ENCODE data around the gene RMND1. TPM values are rescaled to one million over a fixed set of nuclear protein-coding genes. Genes with fewer than 3 reads are reported as not detected.

Gene RMND1
- total and polyA plus RNA-seq, 9 of the 15 experiments (the other 6 are each of a cell fraction or from before 2014, with no cell fraction given), result 26.9 to 47.8 (median 36.2) TPM

DNA sequence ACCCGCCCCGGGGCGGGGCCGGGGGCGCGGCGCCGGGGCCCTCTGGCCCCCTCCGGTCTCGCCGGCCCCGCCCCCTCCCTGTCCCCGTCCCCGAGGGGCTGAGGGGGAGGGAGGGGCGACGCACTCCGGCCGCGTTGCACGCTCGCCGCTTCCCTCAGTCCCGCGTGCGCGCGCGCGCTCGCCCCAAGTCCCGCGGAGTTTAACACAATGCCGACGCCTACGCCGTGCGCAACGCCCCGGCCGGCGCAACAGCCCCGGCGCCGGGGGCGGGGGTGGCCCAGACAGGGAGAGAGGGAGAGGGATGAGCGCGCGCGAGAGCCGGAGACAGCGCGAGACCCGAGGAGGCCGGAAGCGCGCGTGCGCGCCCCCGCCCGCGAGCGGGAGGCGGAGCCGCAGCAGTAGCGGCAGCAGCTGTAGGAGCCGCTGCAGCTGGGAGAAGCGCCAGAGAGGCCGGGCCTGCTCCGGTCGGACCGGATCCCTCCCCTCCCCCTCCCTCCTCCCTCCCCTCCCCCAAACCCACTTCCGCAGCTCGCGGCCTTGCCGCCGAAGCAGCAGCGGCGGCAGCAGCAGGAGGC, 61.6 kb downstream of the RMND1 start (continued):
- TF ChIP-seq, protein P1, sequence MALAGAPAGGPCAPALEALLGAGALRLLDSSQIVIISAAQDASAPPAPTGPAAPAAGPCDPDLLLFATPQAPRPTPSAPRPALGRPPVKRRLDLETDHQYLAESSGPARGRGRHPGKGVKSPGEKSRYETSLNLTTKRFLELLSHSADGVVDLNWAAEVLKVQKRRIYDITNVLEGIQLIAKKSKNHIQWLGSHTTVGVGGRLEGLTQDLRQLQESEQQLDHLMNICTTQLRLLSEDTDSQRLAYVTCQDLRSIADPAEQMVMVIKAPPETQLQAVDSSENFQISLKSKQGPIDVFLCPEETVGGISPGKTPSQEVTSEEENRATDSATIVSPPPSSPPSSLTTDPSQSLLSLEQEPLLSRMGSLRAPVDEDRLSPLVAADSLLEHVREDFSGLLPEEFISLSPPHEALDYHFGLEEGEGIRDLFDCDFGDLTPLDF (CRISPR knock-in tag; IDR thresholded peaks at IDR 0.05), result no peak
- TF ChIP-seq SMARCE1 (IDR thresholded peaks at IDR 0.05), result no peak
- no peak for TF ChIP-seq ZNF764 (CRISPR knock-in tag; IDR thresholded peaks at IDR 0.05; ENCODE audit: low read depth)
- TF ChIP-seq NR2C1 (IDR thresholded peaks at IDR 0.05), result no peak
- no peak for TF ChIP-seq NR2C1 (tag; IDR thresholded peaks at IDR 0.05)
- no peak for TF ChIP-seq ILK (tag; IDR thresholded peaks at IDR 0.05; ENCODE audit: borderline replicate concordance, low read depth)
- 0 out of 2 replicates have a peak, but pooled peaks have one; percentile 43 for TF ChIP-seq MXI1 (IDR thresholded peaks at IDR 0.05; ENCODE audit: low read depth, low read length)
- TF ChIP-seq FOXK1 (CRISPR knock-in tag; IDR thresholded peaks at IDR 0.05; ENCODE audit: borderline replicate concordance), result no peak
- TF ChIP-seq TSC22D4 (tag; IDR thresholded peaks at IDR 0.05), result no peak
- no peak for TF ChIP-seq ZNF24 (IDR thresholded peaks at IDR 0.05)
- no peak for TF ChIP-seq ZNF551 (CRISPR knock-in tag; IDR thresholded peaks at IDR 0.05)
- TF ChIP-seq C11orf30 (IDR thresholded peaks at IDR 0.05; ENCODE audit: low read depth), result no peak
- peak; percentile 89 for TF ChIP-seq ARHGAP35 (IDR thresholded peaks at IDR 0.05; ENCODE audit: partially characterized antibody)
- peak; percentile 100 for TF ChIP-seq HNRNPK (IDR thresholded peaks at IDR 0.05; ENCODE audit: low read depth, low read length, poor library complexity, severe bottlenecking)
- TF ChIP-seq ZNF212 (CRISPR knock-in tag; IDR thresholded peaks at IDR 0.05), result no peak
- no peak for TF ChIP-seq ARID1B (IDR thresholded peaks at IDR 0.05)
- no peak for TF ChIP-seq NCOA1 (IDR thresholded peaks at IDR 0.05; ENCODE audit: low read depth)
- no peak for TF ChIP-seq PHB2 (IDR thresholded peaks at IDR 0.05; ENCODE audit: low read depth)
- no peak for TF ChIP-seq ARID2 (IDR thresholded peaks at IDR 0.05)
- TF ChIP-seq FOXP1 (CRISPR knock-in tag; IDR thresholded peaks at IDR 0.05), result no peak
- peak; percentile 71 for TF ChIP-seq ETV1 (tag; conservative IDR thresholded peaks at IDR 0.05; ENCODE audit: low read depth)
- no peak for TF ChIP-seq CBFB (CRISPR knock-in tag; IDR thresholded peaks at IDR 0.05)
- TF ChIP-seq ZBED1 (IDR thresholded peaks at IDR 0.05), result no peak; the same call in 1 of the 2 replicates
- no peak for TF ChIP-seq XRCC4 (IDR thresholded peaks at IDR 0.05; ENCODE audit: extremely low read depth, insufficient read depth, insufficient read length)
- no peak for TF ChIP-seq YBX1 (IDR thresholded peaks at IDR 0.05)
- TF ChIP-seq NR2F6 (CRISPR knock-in tag; IDR thresholded peaks at IDR 0.05), result no peak
- TF ChIP-seq, protein P2, sequence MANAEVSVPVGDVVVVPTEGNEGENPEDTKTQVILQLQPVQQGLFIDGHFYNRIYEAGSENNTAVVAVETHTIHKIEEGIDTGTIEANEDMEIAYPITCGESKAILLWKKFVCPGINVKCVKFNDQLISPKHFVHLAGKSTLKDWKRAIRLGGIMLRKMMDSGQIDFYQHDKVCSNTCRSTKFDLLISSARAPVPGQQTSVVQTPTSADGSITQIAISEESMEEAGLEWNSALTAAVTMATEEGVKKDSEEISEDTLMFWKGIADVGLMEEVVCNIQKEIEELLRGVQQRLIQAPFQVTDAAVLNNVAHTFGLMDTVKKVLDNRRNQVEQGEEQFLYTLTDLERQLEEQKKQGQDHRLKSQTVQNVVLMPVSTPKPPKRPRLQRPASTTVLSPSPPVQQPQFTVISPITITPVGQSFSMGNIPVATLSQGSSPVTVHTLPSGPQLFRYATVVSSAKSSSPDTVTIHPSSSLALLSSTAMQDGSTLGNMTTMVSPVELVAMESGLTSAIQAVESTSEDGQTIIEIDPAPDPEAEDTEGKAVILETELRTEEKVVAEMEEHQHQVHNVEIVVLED (CRISPR knock-in tag; IDR thresholded peaks at IDR 0.05), result peak; percentile 98
- no peak for TF ChIP-seq FOXJ3 (CRISPR knock-in tag; IDR thresholded peaks at IDR 0.05)
- TF ChIP-seq ZNF174 (CRISPR knock-in tag; IDR thresholded peaks at IDR 0.05), result no peak
- TF ChIP-seq HOXB6 (CRISPR knock-in tag; IDR thresholded peaks at IDR 0.05; ENCODE audit: borderline replicate concordance), result no peak
- TF ChIP-seq ZNF75A (CRISPR knock-in tag; IDR thresholded peaks at IDR 0.05), result no peak
- peak; percentile 87 for TF ChIP-seq HNRNPLL (IDR thresholded peaks at IDR 0.05; ENCODE audit: low read depth, low read length, poor library complexity, severe bottlenecking)

Data from K562 (cell line).